HG02852 (cell line): ENCODE results near the gene RNF114.
"Not testable (repeated sequence)": the region's sequence is repeated elsewhere in the genome, so short reads cannot be mapped to it uniquely, and the experiment has no call there.

ENCODE experiments used
- ATAC-seq: cut with Tn5 transposase; IDR thresholded peaks from one replicate; pipeline ENCODE4 v1.9.1; 2021; ENCODE audit warnings: mild to moderate bottlenecking, moderate library complexity; ENCODE audit not compliant: unreplicated experiment

RNF114 gene

GRCh38 chr20:49961413-49961812 is 25.2 kb downstream of the RNF114 start:
- no peak for ATAC-seq

GRCh38 chr20:49964964-49965780 is 29.0 kb downstream of the RNF114 start:
- no peak for ATAC-seq

- no peak for ATAC-seq
These were observed 29.6 kb downstream of the RNF114 start for GRCh38 chr20:49965781-49966305.

GRCh38 chr20:49966861-49967260 is 30.7 kb downstream of the RNF114 start:
- ATAC-seq: no peak

- no peak for ATAC-seq
These were observed 33.0 kb downstream of the RNF114 start for GRCh38 chr20:49969234-49969633.

DNA sequence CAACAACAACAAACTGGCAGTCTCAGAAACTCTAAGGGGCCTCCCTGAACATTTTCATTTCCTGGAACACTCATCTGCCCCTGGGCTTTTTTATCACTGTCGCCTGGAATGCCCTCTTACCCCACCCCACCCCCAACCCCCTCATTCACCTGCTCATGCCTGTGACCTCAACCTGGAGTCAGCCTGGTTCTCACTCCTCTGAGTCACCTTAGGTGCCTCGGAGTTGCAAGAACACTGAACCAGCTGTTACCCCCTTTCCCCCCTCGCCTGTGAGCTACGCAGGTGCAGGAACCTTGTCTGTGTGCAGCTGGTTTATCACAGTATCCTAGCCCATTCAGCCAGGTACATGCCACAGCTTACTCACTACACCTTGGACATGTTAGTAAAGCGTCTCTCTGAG is 33.7 kb downstream of the RNF114 start:
- ATAC-seq: no peak

DNA sequence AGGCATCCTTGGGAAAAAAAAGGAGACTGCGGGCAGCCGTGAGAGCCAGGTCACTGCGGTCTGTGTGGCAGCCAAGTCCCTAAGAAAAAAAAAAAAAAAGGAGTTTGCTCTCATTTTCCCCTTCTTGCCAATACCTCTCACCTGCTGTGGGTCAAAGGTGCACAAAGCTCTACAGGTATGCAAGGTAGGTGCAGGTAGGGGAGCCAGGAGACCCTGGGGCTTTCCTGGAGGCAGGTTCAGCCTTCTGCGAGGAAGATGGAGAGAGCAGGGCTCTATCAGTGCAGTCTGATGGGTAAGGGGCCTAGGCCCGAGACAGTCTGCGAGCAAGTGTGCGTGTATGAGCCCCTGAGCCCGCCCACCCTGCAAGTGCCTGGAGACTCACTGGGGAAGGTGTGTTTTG is 34.3 kb downstream of the RNF114 start:
- no peak for ATAC-seq

DNA sequence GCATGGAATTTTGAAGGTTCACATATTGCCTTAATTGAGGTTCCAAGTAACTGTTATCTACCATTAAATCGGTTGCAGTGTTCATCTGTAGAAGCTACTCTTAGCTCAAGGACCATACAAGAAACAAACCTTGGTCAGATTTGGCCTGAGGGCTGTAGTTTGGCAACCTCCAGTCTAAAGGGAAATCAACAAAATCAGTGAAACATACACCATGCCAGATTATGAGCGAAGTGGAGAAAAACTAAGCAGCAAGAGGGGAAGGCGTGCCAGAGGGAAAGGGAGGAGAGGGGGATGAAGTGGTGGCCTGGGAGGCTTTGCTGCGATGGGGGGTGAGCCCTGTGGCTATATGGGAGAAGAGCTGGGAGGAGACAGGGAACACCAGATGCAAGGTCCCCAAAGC is 37.8 kb downstream of the RNF114 start:
- ATAC-seq: no peak

- ATAC-seq: no peak
These were observed 40.3 kb downstream of the RNF114 start for GRCh38 chr20:49976542-49976941.

GRCh38 chr20:49977740-49978139 is 41.5 kb downstream of the RNF114 start:
- ATAC-seq: not testable (repeated sequence)

DNA sequence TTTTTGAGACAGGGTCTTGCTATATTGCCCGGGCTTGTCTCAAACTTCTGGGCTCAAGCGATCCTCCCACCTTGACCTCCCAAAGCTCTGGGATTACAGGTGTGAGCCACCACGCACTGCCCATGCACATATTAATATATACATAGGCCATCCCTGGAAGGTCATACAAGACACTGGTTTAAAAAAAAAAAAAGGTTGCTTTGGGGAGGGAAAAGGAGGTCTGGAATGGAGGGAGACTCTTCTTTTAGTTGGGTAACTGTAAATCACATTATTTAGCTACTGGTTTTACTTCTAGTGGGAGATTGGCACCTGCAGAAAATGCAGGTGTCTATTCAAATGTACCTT is 42.5 kb downstream of the RNF114 start:
- no peak for ATAC-seq

GRCh38 chr20:49979030-49979832 is 43.0 kb downstream of the RNF114 start:
- ATAC-seq: no peak

GRCh38 chr20:49980140-49981008 is 44.2 kb downstream of the RNF114 start:
- ATAC-seq: no peak

- no peak for ATAC-seq
These were observed 45.2 kb downstream of the RNF114 start for GRCh38 chr20:49981218-49982071.

GRCh38 chr20:49982072-49982345 is 45.8 kb downstream of the RNF114 start:
- ATAC-seq: no peak

DNA sequence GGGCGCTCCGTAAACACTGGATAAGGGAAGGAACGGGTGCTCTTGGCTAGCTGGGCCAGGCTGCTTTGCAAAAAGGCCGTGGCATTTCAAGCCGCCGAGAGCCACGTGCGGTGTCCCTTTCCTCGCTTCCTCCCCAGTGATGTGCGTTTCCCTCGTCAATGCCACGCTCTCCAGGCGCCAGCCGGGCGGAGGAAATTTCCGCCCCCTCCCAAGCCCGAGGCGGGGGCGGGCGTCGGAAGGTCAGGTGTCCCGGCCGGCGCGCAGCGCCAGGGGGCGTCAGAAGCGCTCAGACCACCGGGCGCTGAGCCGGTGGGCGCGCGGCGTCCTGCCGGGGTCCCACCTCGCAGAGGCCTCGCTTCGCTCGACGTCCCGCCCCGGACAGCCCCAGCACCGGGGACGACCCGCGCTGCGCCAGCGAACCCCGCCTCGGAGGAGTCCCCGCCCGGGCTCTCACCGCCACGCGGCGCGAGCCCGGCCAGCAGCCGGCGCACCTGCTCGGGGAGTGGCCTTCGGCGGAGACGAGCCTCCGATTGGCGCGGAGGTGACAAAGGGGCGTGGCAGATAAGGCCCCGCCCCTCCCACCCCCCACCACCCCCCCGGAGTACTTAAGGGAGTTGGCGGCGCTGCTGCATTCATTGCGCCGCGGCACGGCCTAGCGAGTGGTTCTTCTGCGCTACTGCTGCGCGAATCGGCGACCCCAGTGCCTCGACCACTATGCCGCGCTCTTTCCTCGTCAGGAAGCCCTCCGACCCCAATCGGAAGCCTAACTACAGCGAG is 46.3 kb downstream of the RNF114 start, which contains the start of gene SNAI1:
Gene SNAI1 (plus strand): TSS at position 635 of the 777 bp plus-strand sequence. CDS start 80 bp downstream, at position 715.
- peak; percentile 81 for ATAC-seq

GRCh38 chr20:49983123-49983847 is 47.1 kb downstream of the RNF114 start:
- no peak for ATAC-seq

GRCh38 chr20:49983848-49984408 is 47.7 kb downstream of the RNF114 start:
- ATAC-seq: no peak
